Choroid plexus epithelial cell (primary cell): ENCODE results near the gene FBN1.

Source experiments
- DNase-seq: peaks from one replicate; pipeline ENCODE4 v3.0.0-alpha.2; 2010; ENCODE audit warnings: low read depth
- H3K4me3 ChIP-seq: 2 replicates; pipeline ENCODE4 v1.5.1; 2011; ENCODE audit warnings: low read depth, mild to moderate bottlenecking, control low read depth, low read length, moderate library complexity
- TF ChIP-seq, protein P1 (sequence below): conservative IDR thresholded peaks from 2 replicates; pipeline ENCODE4 v1.5.1; 2011; ENCODE audit warnings: low read depth, mild to moderate bottlenecking, control low read depth, inconsistent platforms, low read length, moderate library complexity

FBN1 gene

DNA sequence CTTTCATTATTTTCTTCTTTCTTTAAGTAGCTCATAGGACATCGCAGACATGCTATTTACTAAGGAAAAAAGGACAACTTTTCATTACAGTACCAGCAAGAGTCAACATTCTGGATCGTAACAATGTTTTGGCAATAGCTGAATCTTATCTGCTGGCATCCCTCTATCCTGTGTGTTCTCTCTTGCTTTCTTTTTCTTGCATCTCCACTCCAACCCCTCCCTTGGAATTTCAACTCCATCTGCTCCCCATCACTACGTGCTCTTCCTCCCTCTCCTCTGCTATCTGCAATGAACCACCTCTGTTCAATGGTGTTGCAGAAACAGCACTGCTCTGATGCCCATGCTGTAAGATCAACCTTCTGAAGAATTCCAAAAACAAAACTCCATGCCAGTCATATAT, 106.6 kb downstream of the FBN1 start:
- TF ChIP-seq, protein P1, sequence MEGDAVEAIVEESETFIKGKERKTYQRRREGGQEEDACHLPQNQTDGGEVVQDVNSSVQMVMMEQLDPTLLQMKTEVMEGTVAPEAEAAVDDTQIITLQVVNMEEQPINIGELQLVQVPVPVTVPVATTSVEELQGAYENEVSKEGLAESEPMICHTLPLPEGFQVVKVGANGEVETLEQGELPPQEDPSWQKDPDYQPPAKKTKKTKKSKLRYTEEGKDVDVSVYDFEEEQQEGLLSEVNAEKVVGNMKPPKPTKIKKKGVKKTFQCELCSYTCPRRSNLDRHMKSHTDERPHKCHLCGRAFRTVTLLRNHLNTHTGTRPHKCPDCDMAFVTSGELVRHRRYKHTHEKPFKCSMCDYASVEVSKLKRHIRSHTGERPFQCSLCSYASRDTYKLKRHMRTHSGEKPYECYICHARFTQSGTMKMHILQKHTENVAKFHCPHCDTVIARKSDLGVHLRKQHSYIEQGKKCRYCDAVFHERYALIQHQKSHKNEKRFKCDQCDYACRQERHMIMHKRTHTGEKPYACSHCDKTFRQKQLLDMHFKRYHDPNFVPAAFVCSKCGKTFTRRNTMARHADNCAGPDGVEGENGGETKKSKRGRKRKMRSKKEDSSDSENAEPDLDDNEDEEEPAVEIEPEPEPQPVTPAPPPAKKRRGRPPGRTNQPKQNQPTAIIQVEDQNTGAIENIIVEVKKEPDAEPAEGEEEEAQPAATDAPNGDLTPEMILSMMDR, result no peak
- DNase-seq, result no peak
- H3K4me3 ChIP-seq, result no peak overlapping the region

DNA sequence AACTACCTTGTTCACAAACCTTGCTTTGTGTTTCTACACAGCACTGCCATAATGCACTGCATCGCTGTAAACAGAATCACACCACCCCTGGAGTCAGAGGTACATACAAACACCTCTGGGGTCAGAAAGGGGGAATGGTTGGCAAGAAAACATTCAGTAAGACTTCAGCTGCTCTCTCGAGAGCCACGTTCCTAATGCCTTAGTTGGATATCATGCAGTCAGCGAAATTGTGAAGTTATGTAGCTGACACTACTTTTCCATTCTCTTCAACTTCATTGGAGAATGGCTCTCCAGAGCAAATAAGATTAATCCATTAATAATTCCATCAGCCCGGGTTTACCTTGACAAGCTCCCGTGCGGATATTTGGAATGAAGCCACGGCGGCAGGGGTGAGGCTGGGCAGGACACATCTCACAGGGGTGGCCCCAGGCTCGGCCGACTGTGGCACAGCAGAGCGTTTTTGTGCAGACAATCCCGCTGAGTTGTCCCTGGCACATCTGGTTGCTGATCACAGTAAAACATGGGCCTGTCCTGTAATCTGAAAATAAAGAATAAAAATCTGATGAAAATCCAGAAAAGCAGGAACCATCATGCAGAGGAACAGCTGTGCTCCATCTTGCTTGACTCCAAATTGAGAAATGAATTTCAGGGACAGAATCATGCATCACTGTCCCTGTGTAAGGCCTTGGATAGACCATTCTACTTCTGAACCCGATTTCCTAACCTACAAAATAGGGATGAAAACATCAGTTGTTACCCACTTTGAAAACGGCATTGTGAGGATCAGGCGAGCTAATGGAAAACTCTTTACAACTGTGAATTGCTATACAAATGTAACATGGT, 108.0 kb downstream of the FBN1 start:
- no peak overlapping the region for H3K4me3 ChIP-seq
- TF ChIP-seq, protein P1, result no peak
- DNase-seq, result peak; percentile 60

DNA sequence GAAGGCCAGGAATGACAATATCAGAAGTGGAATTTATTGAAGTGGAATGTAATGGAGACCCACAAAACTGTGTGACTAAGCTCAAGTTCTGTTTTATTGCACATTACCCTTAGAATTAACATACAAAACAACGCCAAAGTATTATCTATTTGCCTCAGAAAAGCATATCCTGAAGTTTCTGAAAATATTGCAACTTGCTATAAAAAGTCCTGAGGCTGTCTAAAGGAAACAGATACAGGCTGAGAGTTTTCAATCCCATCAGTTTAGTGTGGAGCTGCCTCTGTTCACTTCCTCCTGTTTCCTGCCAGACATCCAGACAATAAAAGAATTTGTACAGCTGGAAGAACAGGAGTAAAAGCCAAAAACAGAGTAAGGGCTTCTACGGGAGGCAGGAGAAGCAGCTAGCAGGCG, 108.8 kb downstream of the FBN1 start:
- peak; percentile 52 for DNase-seq
- no peak overlapping the region for H3K4me3 ChIP-seq
- TF ChIP-seq, protein P1, result no peak

DNA sequence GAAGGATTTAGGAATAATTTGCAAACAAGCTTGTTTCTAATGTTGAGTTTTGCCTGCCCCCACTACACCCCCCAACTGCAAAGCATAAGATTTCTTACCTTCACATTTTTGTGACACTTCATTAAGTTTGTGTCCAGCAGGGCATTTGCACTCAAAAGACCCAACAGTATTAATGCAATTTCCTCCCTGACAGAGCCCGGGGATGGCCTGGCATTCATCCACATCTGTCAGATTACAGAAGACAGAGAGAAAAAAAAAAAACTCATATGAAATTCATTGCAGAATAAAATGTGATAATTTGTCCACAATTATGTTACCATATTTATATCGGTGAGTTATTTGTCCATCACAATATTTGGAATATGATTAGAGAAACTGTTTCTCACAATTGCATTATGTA, 111.5 kb downstream of the FBN1 start:
- no peak overlapping the region for H3K4me3 ChIP-seq
- TF ChIP-seq, protein P1, result no peak
- DNase-seq, result peak; percentile 44

DNA sequence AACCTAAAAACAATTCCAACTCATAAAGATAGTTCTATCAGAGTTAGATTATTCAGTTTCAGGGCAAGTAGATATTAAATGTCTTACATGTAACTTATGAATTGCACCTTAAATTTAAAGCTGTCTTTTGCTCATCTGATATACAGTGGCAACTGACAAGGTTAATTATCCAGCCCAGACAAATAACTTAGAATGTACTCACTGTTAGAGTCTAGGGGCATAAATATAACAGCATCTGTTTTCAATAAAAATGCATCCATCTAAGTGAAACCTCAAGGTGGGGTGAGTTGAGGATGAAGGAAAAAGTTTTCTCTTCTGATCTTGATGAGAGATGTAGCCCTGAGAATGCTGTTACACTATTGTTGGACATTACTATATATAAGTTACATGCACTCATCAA, 112.6 kb downstream of the FBN1 start:
- TF ChIP-seq, protein P1, result no peak
- DNase-seq, result no peak

DNA sequence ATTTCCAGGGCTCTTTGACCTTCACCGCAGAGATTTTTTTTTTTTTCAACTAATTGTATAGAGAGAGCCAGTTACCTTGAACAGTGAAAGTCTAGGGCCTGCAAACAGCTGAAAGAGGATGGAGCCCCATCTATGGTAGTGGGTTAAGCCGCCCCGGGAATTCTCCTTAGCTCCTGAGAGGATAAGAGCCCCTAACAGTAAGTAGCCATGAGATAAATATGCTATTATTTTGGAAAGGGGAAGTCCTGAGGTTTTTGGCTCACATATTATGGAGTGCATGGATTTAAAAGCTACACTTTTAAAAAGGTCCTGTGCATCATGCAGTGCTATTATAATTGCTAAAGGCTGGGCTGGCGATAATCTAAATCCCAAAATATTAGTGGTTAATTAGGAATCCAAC, 115.0 kb downstream of the FBN1 start:
- H3K4me3 ChIP-seq, result no peak overlapping the region
- DNase-seq, result no peak
- TF ChIP-seq, protein P1, result no peak

More for the DNA sequence above, 112.6 kb downstream of the FBN1 start:
- H3K4me3 ChIP-seq, result no peak overlapping the region

DNA sequence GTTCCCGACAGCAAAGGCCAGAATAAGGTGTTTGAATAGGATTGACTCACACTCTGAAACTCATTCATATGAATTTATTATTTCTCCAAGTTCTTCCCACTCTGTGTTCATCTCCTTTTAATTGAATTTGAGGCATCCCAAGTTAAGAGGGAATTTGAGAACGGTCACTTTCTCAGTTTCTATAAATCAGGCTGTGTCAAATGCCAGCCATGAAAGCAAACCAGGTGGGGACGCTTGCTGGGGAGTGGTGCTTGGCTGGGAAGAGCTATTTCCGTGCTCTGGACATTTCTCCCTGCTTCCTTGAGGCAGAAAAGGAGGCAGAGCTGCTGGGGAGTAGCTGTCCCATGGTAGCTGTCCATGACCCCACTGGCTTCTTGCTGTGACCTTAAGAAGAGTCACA, 116.6 kb downstream of the FBN1 start:
- no peak overlapping the region for H3K4me3 ChIP-seq
- DNase-seq, result no peak
- TF ChIP-seq, protein P1, result no peak
